Thoracic aorta (tissue), 2 donors: ENCODE measurements around the gene CDH2. TPM values are rescaled to one million over a fixed set of nuclear protein-coding genes. Genes with fewer than 3 reads are reported as not detected.

Experiments
- ATAC-seq: fragments of 150-250 bp; one replicate; pipeline ENCODE4 v1.8.0; 2017; ENCODE audit warnings: low read depth; ENCODE audit not compliant: insufficient number of reproducible peaks, low FRiP score
- DNase-seq: peaks from one replicate; pipeline ENCODE4 v3.0.0-alpha.2; 2020; ENCODE audit warnings: low spot score
- H3K27ac ChIP-seq, 2 donors: fragments of 200-600 bp; sonication (generic); 1 replicate in 1 of 2; 2 replicates in 1 of 2; pipeline ENCODE4 v1.5.1; 2016; ENCODE audit warnings: mild to moderate bottlenecking in 2 of 2, moderate library complexity in 2 of 2
- H3K27me3 ChIP-seq: fragments of 200-600 bp; sonication (generic); replicated peaks from 2 replicates; pipeline ENCODE4 v1.6.0; 2016; ENCODE audit warnings: mild to moderate bottlenecking; ENCODE audit not compliant: insufficient read depth
- H3K36me3 ChIP-seq: fragments of 200-600 bp; sonication (generic); one replicate; pipeline ENCODE4 v1.5.1; 2016
- H3K4me1 ChIP-seq, 2 donors: fragments of 200-600 bp; sonication (generic); 1 replicate in 1 of 2; 2 replicates in 1 of 2; pipeline versions ENCODE4 v1.5.1 to v1.6.0; 2016; ENCODE audit warnings: low read depth in 2 of 2, mild to moderate bottlenecking in 1 of 2; ENCODE audit not compliant: control insufficient read depth in 1 of 2
- H3K4me3 ChIP-seq: fragments of 200-600 bp; sonication (generic); 2 replicates; pipeline ENCODE4 v1.5.1; 2016; ENCODE audit warnings: mild to moderate bottlenecking
- H3K9me3 ChIP-seq: fragments of 200-600 bp; sonication (generic); 2 replicates; pipeline ENCODE4 v1.5.1; 2016
- CTCF ChIP-seq: fragments of 200-600 bp; sonication (generic); IDR thresholded peaks from one replicate; pipeline ENCODE4 v1.5.1; 2019; ENCODE audit warnings: antibody characterized with exemption
- total RNA-seq, 2 donors: library from RNA; depleted of rRNA; stranded (reverse); fragments of >200 nt; gene quantifications; one replicate each; pipeline versions ENCODE4 v1.1.0 to v1.2.3, GENCODE V29; 2016

Gene CDH2
- total RNA-seq, 2 donors from 2014 or later: 25.9 to 37.9 TPM

GRCh38 chr18:28045880-28046279, 131.1 kb downstream of the CDH2 start:
- H3K4me3 ChIP-seq: no peak overlapping the region
- no peaks in the 10 kb centered on the region for H3K9me3 ChIP-seq
- H3K36me3 ChIP-seq: no peaks in the 10 kb centered on the region
- no peak for TF ChIP-seq CTCF
- no peak for ATAC-seq
- no peaks in the 10 kb centered on the region for H3K4me1 ChIP-seq
- no peak overlapping the region for H3K27ac ChIP-seq
- DNase-seq: no peak
- H3K27me3 ChIP-seq: no peaks in the 10 kb centered on the region

- TF ChIP-seq CTCF: no peak
- no peak overlapping the region for H3K4me3 ChIP-seq
- no peaks in the 10 kb centered on the region for H3K27me3 ChIP-seq
- no peaks in the 10 kb centered on the region for H3K9me3 ChIP-seq
- H3K4me1 ChIP-seq: no peaks in the 10 kb centered on the region
- no peak for ATAC-seq
- no peaks in the 10 kb centered on the region for H3K36me3 ChIP-seq
- no peak for DNase-seq
- H3K27ac ChIP-seq: no peak overlapping the region
Observed at GRCh38 chr18:28045176-28045810, 131.6 kb downstream of the CDH2 start.

- no peaks in the 10 kb centered on the region for H3K36me3 ChIP-seq
- H3K9me3 ChIP-seq: no peaks in the 10 kb centered on the region
- H3K27ac ChIP-seq: no peak overlapping the region
- H3K27me3 ChIP-seq: no peaks in the 10 kb centered on the region
- DNase-seq (no peak), ATAC-seq (no peak)
- no peaks in the 10 kb centered on the region for H3K4me1 ChIP-seq
- H3K4me3 ChIP-seq: no peak overlapping the region
- TF ChIP-seq CTCF: no peak
Observed at GRCh38 chr18:28044036-28044435, 132.9 kb downstream of the CDH2 start.

- H3K27ac ChIP-seq: no peak overlapping the region
- no peaks in the 10 kb centered on the region for H3K4me1 ChIP-seq
- no peak for ATAC-seq
- H3K36me3 ChIP-seq: no peaks in the 10 kb centered on the region
- no peaks in the 10 kb centered on the region for H3K27me3 ChIP-seq
- no peak for TF ChIP-seq CTCF
- no peaks in the 10 kb centered on the region for H3K9me3 ChIP-seq
- no peak overlapping the region for H3K4me3 ChIP-seq
- DNase-seq: no peak
Observed at GRCh38 chr18:28043631-28044030, 133.3 kb downstream of the CDH2 start.

GRCh38 chr18:28041366-28041765, 135.6 kb downstream of the CDH2 start:
- Histone ChIP-seq H3K9me3 (no peaks in the 10 kb centered on the region), H3K4me1 (no peaks in the 10 kb centered on the region), H3K36me3 (no peaks in the 10 kb centered on the region), H3K27ac (no peak overlapping the region), H3K4me3 (no peak overlapping the region), H3K27me3 (no peaks in the 10 kb centered on the region)
- TF ChIP-seq CTCF: no peak
- ATAC-seq (no peak), DNase-seq (no peak)
